Measurements from ENCODE around the gene PLIN4.

PLIN4 gene

GRCh38 chr19:4506449-4507149, 11.7 kb downstream of the PLIN4 start:
- TF ChIP-seq CTCF (IDR thresholded peaks at IDR 0.05; ENCODE audit: low read depth, low read length, poor library complexity, severe bottlenecking) (no peak), EZH2phosphoT487 (IDR thresholded peaks at IDR 0.05; ENCODE audit: borderline replicate concordance, low read length) (no peak)
- peaks cover 3% of the 10 kb centered on the region; the same call in 1 of the 2 replicates for H3K4me1 ChIP-seq (ENCODE audit: control insufficient read depth, low read length)
- no peaks in the 10 kb centered on the region; the same call in 1 of the 2 replicates for H3K36me3 ChIP-seq (ENCODE audit: control insufficient read depth, low read length)
- no peaks in the 10 kb centered on the region for H3K9me3 ChIP-seq (ENCODE audit: control insufficient read depth, insufficient read depth, low read length)
- H3K27ac ChIP-seq (ENCODE audit: low read depth, low read length), result no peak overlapping the region
- H3F3A ChIP-seq (ENCODE audit: control insufficient read depth, insufficient read depth), result no peaks in the 10 kb centered on the region
- H3K27me3 ChIP-seq (ENCODE audit: control insufficient read depth, low read length), result no peaks in the 10 kb centered on the region
- H4K20me1 ChIP-seq (ENCODE audit: control insufficient read depth, insufficient read depth, low read depth, low read length), result no peaks in the 10 kb centered on the region
- no peak overlapping the region for H3K4me3 ChIP-seq (ENCODE audit: low read length)
- H3K79me2 ChIP-seq (ENCODE audit: control insufficient read depth, low read length), result no peaks in the 10 kb centered on the region
- no peaks in the 10 kb centered on the region for H3K9me2 ChIP-seq (replicated peaks; ENCODE audit: control insufficient read depth, low read length)
- no peak overlapping the region for H3K4me2 ChIP-seq (ENCODE audit: low read length)

GRCh38 chr19:4505570-4506448, 12.5 kb downstream of the PLIN4 start:
- no peak overlapping the region for H3K4me2 ChIP-seq (ENCODE audit: low read length)
- no peaks in the 10 kb centered on the region for H3F3A ChIP-seq (ENCODE audit: control insufficient read depth, insufficient read depth)
- no peaks in the 10 kb centered on the region for H3K27me3 ChIP-seq (ENCODE audit: control insufficient read depth, low read length)
- no peak overlapping the region for H3K4me3 ChIP-seq (ENCODE audit: low read length)
- H3K9me2 ChIP-seq (replicated peaks; ENCODE audit: control insufficient read depth, low read length), result no peaks in the 10 kb centered on the region
- TF ChIP-seq EZH2phosphoT487 (IDR thresholded peaks at IDR 0.05; ENCODE audit: borderline replicate concordance, low read length) (no peak), CTCF (IDR thresholded peaks at IDR 0.05; ENCODE audit: low read depth, low read length, poor library complexity, severe bottlenecking) (no peak)
- no peaks in the 10 kb centered on the region for H3K9me3 ChIP-seq (ENCODE audit: control insufficient read depth, insufficient read depth, low read length)
- H3K36me3 ChIP-seq (ENCODE audit: control insufficient read depth, low read length), result no peaks in the 10 kb centered on the region; the same call in 1 of the 2 replicates
- H3K27ac ChIP-seq (ENCODE audit: low read depth, low read length), result no peak overlapping the region
- no peaks in the 10 kb centered on the region for H3K79me2 ChIP-seq (ENCODE audit: control insufficient read depth, low read length)
- H4K20me1 ChIP-seq (ENCODE audit: control insufficient read depth, insufficient read depth, low read depth, low read length), result no peaks in the 10 kb centered on the region
- peaks cover 3% of the 10 kb centered on the region; the same call in 1 of the 2 replicates for H3K4me1 ChIP-seq (ENCODE audit: control insufficient read depth, low read length)

GRCh38 chr19:4504891-4505569, 13.3 kb downstream of the PLIN4 start:
- H3K4me3 ChIP-seq (ENCODE audit: low read length), result no peak overlapping the region
- H3K4me2 ChIP-seq (ENCODE audit: low read length), result no peak overlapping the region
- H3K9me3 ChIP-seq (ENCODE audit: control insufficient read depth, insufficient read depth, low read length), result no peaks in the 10 kb centered on the region
- no peak overlapping the region for H3K27ac ChIP-seq (ENCODE audit: low read depth, low read length)
- H4K20me1 ChIP-seq (ENCODE audit: control insufficient read depth, insufficient read depth, low read depth, low read length), result no peaks in the 10 kb centered on the region
- no peaks in the 10 kb centered on the region for H3K9me2 ChIP-seq (replicated peaks; ENCODE audit: control insufficient read depth, low read length)
- H3F3A ChIP-seq (ENCODE audit: control insufficient read depth, insufficient read depth), result no peaks in the 10 kb centered on the region
- H3K27me3 ChIP-seq (ENCODE audit: control insufficient read depth, low read length), result no peaks in the 10 kb centered on the region
- H3K36me3 ChIP-seq (ENCODE audit: control insufficient read depth, low read length), result no peaks in the 10 kb centered on the region; the same call in 1 of the 2 replicates
- no peaks in the 10 kb centered on the region for H3K4me1 ChIP-seq (ENCODE audit: control insufficient read depth, low read length)
- H3K79me2 ChIP-seq (ENCODE audit: control insufficient read depth, low read length), result no peaks in the 10 kb centered on the region
- TF ChIP-seq EZH2phosphoT487 (IDR thresholded peaks at IDR 0.05; ENCODE audit: borderline replicate concordance, low read length) (no peak), CTCF (IDR thresholded peaks at IDR 0.05; ENCODE audit: low read depth, low read length, poor library complexity, severe bottlenecking) (no peak)
